Measurements from ENCODE around the gene TTC9B. TPM values are rescaled to one million over a fixed set of nuclear protein-coding genes. Genes with fewer than 3 reads are reported as not detected.

TTC9B gene
- not detected in 2 replicates for total RNA-seq

DNA sequence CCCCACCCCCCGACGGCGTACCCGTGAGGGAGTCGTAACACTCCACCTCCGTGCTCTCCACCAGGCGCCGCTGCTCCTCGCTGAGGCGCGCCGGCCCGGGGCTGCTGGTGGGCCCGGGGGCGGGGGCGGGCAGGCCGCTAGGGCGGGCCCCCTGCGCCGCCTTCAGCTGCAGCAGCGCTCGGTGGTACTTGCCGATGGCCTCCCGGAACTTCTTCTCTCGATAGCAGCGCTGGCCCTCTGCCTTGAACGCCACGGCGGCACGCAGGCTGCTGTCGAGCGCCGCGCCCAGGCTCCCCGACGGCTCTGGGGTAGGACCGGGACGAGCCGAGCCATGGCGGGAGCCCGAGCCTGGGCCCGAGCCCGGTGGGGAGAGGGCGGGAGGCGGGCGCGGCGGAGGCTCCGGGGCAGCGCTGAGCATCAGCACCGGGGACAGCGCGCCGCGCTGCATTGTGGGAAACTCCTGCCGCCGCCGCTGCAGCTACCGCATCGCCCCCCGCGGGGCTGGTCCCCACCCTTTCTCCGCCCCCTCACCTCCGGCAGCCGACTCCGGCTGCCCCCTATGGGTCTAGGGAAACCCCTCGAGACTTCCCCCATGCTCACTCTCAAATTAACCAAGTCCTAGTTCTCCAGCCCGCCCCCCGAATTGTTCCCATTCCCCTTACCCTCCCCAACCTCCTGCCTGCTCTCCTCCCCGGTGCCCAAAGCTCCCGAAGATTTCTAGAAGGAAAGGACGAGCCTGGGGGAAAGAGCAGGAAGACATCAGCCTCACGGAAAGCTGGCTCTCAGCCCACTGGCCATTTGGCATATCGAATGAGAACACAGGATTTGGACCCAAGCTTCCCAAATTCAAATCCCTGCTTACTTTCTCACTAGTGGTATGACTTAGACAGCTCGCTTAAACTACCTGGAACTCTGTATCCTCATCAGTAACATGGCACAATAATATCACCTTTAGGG lies at the start of gene TTC9B:
TTC9B (minus strand) TSS at position 451 of the 957 bp plus-strand sequence; CDS start at position 448, 3 bp downstream.
- DNase-seq = peak; percentile 43

DNA sequence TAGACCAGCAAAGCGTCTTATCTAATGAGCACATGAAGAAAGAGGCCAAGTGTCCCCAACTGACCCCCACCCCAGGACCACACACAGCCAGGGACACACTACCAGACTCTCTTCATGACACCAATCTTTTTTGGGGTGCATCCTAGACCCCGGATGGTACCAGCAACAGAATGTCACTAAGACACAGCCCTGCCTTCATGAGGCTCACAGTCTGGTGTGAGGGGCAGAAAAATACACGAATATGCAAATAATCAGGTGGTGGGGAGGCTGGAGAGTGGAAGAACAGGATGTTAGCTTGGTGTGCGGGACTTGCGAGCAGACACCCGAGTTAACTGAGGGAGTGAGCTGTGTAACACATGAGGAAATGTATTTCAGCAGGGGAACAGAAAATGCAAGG lies 49.4 kb upstream of the TTC9B start:
- no peak for DNase-seq

DNA sequence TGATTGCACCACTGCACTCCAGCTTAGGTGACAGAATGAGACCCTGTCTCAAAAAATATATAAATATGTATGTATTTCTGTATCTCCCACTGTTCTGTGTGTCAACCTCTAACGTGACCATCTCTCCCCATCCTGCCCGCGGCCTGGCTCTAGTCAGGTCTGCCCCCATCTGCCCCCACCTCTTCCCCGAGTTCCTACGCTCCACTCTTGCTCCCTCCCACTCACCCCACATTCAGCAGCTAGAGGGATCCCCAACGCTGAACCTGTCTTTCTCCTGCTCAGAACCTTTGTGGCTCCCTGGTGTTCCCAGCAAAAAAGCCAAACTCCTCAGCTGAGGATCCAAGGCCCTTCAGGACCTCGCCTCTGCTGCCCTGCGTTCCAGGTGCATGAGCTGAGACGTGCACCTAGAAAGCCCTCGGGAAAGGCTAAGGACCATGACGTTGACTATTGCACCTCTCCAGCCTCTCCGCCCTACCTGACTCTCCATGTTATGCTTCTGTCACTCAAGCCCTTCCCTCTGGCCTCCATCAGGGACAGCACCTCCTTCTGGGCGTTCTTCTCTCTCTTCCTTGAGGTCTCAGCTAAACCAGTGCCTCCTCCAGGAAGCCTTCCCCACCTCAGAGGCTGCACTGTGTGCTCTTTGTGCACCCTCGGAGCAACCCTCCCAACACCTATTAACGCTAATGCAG lies 48.9 kb upstream of the TTC9B start:
- no peak for DNase-seq

DNA sequence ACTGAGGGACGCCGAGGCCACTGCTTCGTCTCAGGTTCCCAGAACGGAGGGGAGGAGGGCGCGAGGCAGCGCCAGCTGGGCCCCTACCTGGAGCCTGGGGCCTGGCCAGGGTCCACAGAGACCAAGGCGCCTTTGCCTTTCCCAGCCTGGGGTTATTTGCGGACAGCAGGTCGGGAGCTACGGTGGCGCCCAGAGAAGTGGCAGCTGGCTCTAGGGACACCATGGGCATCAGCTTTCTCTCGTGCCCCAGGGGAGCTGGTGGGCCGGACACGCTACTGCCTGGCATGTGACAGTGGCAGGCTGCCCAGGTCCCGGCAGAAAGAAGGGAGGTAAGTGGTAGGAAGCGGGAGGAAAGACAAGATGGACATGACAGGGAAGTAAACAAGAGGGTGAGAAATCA lies 47.9 kb upstream of the TTC9B start:
- DNase-seq = no peak

DNA sequence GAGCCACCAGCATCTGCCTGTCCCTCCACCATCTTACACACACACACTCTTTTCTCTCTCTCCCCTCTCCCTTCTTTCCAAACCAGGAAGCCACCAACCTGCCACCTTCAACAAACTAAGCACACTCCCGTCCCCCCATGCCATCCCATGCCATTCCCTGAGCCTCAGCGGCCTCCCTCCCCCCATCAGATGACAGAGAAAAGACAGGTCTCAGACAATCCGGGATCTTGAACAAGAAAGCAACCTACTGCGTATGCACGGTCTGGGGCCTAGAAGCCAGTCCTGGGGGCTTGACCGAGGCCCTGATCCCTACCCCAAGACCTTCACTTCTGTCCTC lies 47.5 kb upstream of the TTC9B start:
- DNase-seq = no peak

DNA sequence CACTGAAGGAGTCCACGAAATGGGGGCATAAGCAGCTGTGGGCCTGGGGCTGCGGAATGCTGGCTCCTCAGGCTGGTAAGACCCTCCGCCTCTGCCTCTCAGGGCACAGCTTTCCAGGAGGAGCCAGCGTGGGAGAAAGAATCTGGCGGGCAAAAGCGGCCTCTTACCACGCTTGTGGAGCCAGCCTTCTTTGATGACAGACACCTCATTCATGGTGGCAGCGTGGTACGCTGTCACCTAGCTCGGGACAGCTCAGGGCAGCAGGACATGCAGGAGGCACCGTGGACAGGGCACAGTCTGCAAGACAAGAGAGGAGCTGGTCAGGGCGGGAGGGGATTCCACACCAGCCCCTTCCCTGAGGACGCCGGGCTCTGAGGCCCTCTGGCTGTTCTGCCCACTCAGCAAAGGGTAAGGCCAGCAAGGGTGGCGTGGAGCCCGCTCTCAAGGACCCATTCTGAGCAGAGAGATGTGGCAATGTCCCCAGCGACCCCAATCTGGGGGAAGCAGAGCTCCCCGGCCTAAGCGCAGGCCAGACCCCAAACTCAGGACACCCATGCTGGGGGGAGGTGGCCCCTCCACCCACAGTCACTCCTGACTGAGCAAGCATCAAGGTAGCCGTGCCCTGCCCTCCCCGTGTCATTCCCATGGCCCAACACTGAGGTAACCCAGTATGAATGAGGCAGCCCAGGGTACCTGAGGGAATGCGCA lies 47.0 kb upstream of the TTC9B start:
- DNase-seq = no peak

DNA sequence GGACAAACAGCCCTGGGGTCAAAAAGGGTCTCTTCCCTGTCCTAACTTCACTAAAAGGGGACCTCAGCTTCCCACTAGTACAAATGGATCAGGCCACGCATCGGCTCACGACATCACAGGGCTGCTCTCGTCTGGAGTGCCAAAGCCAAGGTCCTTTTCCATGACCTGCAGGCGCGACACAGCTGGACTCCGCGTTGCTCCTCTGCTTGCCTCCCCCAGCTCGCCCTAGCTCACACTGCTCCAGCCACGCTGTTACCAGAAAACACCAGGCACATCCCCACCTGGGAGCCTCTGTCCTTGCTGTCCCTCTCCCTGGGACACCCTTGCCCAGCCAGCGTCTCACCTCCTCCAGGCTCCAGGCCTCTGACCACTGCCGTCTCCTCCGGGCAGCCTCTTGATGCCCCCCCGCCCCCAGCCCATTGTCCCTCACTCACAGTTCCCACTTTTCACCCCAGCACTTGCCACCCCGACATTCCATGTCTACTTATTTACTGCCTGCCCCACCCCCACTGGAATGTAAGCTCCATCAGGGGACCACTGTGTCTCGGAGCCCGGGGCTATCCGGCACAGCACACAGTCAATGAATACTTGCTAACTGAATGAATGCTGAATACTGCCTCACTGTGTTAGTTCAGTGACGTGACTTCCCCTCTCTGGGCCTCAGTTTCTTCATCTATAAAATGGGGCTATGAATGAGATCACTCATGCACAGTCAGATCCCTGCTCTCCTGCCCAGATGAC lies 46.3 kb upstream of the TTC9B start:
- DNase-seq = no peak

DNA sequence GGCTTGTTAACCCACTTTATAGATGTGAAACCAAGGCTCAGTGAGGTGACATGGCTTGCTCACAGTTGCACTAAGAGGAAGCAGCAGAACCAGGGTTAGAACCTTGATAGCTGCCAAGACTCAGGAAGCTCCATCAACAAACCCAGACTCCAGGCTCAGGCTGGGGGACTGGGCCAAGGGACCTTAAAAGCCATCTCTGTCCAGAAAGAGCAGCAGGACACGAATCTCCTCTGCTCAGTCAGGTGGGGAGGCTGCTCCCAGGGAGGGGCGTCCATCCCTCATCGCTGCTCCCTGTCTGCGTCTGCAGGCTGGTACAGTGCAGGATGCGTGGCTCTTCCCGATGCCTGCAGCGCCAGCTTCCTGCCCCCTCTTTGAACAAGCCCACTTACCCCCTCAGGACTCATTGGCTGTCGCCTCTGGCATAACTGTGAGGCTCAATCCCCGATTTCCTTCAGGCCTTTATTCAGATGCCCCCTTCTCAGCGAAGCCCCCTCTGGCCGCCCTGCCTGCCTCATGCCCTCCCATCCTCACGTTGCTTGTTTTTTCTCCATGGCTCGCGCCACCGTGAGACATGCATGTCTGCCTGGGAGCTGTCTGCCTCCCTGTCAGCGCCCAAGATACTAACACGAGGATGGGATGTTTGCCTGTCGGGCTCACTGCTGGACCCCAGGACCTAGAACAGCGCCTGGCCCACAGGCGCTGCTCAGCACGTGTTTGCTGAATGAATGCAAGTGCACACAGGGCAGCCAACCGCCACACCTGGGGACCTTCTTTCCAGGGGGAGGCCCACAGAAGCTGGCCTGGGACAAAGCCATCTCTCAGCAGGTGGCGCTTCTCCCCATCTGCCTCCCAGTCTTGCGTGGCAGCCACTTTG lies 45.5 kb upstream of the TTC9B start:
- no peak for DNase-seq

DNA sequence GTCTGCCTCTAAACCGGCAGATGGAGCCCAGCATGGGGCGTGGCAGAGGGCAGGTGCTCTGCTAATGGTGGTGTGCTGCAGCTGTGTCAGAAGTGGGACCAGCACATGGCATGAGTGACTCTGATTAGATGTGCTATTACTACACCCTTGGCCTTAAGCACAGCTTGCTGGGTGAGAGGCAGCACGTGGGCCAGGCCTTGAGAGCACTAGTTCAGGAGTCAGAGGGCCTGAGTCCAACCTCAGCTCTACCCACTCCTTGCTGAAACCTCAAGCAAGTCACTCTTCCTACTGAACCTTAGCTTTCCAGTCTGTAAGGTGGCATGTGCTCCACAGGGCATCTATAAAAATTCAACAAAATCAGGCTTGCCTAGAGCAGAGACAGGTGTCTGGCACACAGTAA lies 44.2 kb upstream of the TTC9B start:
- DNase-seq = no peak

DNA sequence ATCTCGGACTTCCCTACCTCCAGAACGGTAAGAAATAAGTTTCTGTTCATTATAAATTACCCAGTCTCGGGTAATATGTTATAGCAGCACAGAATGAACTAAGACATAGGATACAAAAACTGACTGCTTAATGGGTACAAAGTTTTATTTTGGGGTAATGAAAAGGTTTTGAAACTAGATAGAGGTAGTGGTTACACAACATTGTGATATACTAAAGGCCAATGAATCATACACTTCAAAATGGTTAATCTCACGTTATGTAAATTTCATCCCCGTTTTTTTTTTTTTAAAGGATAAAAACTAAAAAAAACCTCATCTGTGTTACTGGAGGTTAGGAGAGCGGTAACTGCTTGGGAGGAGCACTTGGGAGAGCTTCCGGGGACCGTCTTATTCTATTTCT lies 43.4 kb upstream of the TTC9B start:
- DNase-seq = no peak

DNA sequence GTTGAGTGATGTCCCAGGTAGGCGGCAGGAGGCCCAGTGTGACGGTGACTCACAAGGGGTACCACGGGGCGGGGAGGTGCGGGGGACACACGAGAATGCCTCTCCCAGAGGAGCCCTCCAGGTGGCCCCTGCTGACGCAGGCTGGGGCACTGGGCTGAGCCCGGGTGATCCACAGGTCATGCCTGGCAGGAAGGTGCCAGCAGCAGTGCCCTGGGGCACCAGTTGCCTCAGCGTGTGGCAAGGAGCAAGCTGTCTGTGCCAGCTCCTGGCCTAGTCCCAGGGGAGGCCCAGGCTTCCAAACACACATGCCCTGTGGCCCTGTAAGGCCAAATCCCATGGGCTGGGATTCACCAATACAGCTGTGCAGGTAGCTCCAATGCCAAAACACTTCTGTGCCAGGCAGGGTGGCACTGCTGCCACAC lies 38.9 kb upstream of the TTC9B start:
- DNase-seq = no peak

DNA sequence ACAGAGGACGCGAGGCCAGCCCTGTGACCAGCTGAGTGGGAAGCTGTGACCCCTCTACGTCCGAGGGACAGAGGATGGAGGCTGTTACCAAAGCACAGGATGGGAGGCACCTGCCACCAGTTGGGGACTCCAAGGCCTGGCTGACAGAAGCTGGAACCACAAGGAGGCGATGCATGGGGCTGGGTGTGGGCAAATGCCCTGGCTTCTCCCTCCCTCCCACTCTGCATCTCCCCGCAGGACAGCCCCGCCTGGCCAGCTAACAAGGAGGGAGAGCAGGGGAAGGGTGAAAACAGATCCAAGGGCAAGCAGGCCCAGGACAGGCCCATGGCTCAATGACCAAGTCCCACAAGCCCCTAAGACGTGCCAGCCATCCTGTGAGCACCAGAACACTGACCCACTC lies 38.3 kb upstream of the TTC9B start:
- DNase-seq = no peak

DNA sequence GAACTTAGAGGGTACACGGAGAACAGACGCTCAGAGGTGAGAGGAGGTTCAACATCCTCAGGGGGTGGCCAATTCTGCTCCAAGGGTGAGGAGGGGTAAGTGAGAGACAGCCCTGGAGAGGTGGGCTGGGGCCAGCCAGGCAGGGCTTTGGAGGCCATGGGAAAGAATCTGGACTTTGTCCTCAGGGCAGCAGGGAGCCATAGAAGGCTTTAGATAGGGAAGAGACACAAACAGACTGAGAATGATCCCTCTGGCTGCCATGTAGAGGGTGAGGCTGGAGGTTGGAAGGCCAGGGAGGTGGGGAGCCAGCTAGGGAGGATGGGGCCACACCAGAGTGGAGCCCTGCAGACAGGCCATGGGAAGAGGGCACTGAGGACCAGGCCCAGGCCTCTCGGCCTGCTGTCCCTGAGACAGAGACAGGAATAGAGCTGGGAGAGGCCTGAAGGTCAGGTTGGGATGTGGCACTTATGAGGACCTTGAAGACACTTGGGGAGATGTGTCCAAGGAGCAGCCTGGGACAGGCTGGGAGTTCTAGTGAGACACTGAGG lies 37.5 kb upstream of the TTC9B start:
- no peak for DNase-seq

DNA sequence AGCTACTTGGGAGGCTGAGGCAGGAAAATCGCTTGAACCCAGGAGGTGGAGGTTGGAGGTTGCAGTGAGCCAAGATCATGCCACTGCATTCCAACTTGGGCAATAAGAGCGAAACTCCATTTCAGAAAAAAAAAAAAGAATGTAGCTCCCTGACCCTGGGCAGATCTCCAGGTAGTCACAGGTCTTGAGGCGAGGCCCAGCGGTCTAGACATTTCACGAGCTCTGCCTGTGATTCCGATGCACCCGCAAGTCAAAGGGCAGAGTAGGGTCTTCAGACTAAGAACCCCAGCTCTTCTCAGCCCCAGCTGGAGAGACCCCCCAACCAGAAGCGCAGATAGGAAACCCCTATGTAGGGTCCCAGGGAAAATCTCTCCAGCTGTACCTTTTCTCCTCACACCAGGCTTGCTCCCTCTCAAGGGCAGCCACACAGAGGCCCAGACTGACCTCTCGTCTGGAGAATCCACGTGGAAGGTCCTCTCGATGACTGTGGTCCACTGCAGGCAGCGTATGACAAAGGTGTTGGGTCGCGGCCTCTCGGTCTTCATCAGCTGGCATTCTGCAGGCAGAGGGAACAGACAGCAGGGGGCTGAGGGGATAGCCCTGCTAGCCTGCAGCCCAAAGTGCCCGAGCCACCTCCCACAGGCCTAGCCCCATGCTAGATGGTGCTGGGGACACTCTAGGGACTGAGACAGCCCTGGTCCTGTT lies 36.7 kb upstream of the TTC9B start:
- DNase-seq = no peak

DNA sequence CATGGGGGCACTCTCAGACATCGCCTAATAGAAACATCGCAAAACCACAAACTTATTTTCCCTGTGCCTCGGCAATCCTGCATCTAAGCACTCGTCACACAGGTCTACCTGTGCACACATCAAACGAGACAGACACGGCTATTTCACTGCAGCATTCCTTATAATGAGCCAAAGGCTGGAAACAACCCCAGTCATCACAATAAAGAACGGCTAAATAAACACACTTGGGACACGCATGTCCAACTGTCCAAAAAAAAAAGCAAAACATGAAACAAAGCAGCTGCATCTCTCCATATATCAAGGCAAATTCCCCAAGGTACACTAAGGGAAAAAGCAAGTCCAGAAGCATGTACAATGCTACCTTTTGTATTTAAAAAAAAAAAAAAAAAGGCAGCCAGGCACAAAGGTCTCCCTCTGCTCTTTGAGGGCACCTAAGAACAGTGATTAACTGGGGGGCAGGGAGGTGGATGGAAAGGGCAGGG lies 35.5 kb upstream of the TTC9B start:
- no peak for DNase-seq

DNA sequence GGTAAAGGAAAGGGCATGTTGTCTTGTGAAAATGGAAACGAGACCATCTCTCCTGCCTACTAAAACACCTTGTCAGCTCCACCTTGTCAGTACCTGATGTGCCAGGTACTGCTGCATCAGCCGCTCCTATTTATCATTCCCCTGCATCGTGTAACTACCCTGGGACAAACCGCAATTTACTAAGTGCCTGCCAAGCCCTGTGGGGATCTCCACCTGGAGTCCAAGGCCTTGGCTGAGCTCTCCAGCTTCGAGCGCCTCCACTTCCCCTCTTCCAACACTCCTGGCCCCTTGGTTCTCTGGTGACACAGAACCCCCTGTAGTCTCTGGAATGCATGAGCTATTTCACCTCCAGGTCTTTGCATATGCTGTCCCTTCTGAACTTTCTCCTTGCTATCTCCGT lies 34.2 kb upstream of the TTC9B start:
- DNase-seq = no peak

DNA sequence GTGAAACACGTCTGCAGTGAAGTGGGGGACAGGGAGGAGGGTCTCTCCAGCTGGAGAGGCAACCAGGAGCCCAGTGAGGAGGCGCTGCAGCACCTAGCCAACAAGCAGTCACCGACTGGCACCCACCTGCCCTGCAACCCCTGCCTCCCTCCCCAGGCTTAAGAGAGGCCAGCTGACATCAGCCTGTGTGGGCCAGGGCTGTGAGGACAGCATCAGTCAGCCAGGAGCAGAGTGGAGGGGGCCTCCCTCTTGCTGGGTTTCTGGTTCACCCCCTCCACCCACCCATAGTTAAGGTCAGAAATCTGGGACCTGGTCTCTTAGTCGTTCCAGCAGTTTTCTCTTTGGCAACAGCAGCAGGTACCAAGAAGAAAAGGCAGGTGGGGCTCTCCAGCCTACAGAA lies 33.8 kb upstream of the TTC9B start:
- no peak for DNase-seq

DNA sequence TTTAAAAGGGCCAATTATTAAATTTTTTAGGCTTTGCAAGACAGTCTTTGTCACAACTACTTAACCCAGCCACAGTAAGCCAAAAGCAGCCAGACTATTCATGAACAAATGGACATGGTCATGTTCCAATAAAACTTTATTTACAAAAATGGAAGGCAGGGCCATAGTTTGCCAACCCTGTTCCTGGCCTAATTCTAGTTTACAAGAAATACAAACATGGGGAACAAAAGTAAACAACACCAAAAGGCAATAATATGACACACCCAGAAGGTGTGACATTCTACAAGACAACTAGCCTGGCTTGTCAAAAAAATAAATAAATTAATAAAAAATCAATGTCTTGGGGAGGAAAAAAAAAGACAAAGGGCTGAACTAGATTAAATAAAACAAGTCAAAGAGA lies 33.1 kb upstream of the TTC9B start:
- no peak for DNase-seq

DNA sequence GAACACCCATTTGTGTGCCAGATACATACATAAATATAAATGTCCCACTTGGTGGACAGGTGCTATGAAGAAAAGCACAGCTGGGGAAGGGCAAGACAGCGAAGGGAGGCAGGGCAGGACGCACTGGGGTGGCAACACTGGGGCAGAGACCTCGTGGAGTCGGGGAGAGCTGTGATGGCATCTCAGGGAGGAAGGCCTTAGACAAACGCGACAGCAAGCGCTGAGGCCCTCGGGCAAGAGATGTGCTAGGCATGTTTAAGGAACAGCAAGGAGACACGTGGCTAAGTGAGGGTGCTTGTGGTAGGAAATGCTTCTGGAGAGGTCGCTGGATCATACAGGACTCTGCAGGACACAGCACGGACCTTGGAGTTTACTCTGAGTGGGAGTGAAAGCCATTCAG lies 31.6 kb upstream of the TTC9B start:
- DNase-seq = no peak

DNA sequence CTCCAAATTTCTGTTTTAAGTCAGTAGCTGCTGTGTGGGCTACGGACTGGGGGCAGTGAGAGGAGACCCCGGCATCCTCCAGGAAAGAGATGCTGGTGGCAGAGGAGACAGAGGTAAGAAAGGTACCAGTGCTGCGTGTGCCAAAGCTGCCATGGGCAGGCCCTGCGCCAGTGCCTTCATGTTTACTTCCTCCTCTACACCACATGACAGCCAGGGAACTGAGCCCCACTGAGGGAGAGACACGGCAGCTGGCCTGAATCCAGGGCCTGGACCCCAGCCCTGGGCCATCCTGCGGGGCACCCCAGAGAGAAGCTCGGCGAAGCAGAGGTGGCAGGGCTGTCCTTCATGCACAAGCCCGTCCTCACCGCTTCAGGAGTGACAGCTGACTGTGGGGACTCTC lies 31.0 kb upstream of the TTC9B start:
- no peak for DNase-seq

All from dermis blood vessel endothelial cell (primary cell).